Choroid plexus epithelial cell (primary cell): ENCODE measurements around the gene ZNF609.
A peak's percentile ranks its signal among the peaks of the same experiment; 100 is the strongest.

Experiments
- DNase-seq: peaks from one replicate; pipeline ENCODE4 v3.0.0-alpha.2; 2010; ENCODE audit warnings: low read depth
- H3K4me3 ChIP-seq: 2 replicates; pipeline ENCODE4 v1.5.1; 2011; ENCODE audit warnings: low read depth, mild to moderate bottlenecking, control low read depth, low read length, moderate library complexity
- CTCF ChIP-seq: conservative IDR thresholded peaks from 2 replicates; pipeline ENCODE4 v1.5.1; 2011; ENCODE audit warnings: low read depth, mild to moderate bottlenecking, control low read depth, inconsistent platforms, low read length, moderate library complexity

Gene ZNF609

GRCh38 chr15:64535460-64536243 is 75.3 kb downstream of the ZNF609 start:
- no peak overlapping the region for H3K4me3 ChIP-seq
- no peak for TF ChIP-seq CTCF
- no peak for DNase-seq

- peak; percentile 82 for DNase-seq
- H3K4me3 ChIP-seq: no peak overlapping the region
- TF ChIP-seq CTCF: no peak
These were observed 76.0 kb downstream of the ZNF609 start for GRCh38 chr15:64536244-64536836.

GRCh38 chr15:64542091-64542490 is 81.7 kb downstream of the ZNF609 start:
- TF ChIP-seq CTCF: no peak
- H3K4me3 ChIP-seq: no peak overlapping the region
- DNase-seq: no peak

GRCh38 chr15:64544450-64544849 is 84.1 kb downstream of the ZNF609 start:
- no peak overlapping the region for H3K4me3 ChIP-seq
- DNase-seq: no peak
- TF ChIP-seq CTCF: no peak

GRCh38 chr15:64547275-64547674 is 86.9 kb downstream of the ZNF609 start:
- no peak for TF ChIP-seq CTCF
- H3K4me3 ChIP-seq: no peak overlapping the region
- no peak for DNase-seq

GRCh38 chr15:64548235-64548634 is 87.9 kb downstream of the ZNF609 start:
- no peak for TF ChIP-seq CTCF
- no peak for DNase-seq
- H3K4me3 ChIP-seq: no peak overlapping the region

- no peak for DNase-seq
- no peak for TF ChIP-seq CTCF
- no peak overlapping the region for H3K4me3 ChIP-seq
These were observed 89.5 kb downstream of the ZNF609 start for GRCh38 chr15:64549860-64550259.
